GM12875 (cell line): ENCODE data around the gene ARL15.
A peak's percentile ranks its signal among the peaks of the same experiment; 100 is the strongest.
"Not testable (repeated sequence)": the region's sequence is repeated elsewhere in the genome, so short reads cannot be mapped to it uniquely, and the experiment has no call there.

Source experiments
- H3K4me3 ChIP-seq: one replicate; pipeline ENCODE4 v1.5.1; 2011; ENCODE audit warnings: low read depth, low read length, control low read depth
- CTCF ChIP-seq: IDR thresholded peaks from 2 replicates; pipeline ENCODE4 v1.5.1; 2011; ENCODE audit warnings: low read depth, mild to moderate bottlenecking, control low read depth, inconsistent platforms, low read length, moderate library complexity, borderline replicate concordance; ENCODE audit not compliant: insufficient read depth

Gene ARL15

GRCh38 chr5:54310433-54311175 lies at the start of gene ARL15:
ARL15 (minus strand) TSS chr5:54310573.
- TF ChIP-seq CTCF: no peak
- H3K4me3 ChIP-seq: peak within 1 kb of the TSS; percentile 92

DNA sequence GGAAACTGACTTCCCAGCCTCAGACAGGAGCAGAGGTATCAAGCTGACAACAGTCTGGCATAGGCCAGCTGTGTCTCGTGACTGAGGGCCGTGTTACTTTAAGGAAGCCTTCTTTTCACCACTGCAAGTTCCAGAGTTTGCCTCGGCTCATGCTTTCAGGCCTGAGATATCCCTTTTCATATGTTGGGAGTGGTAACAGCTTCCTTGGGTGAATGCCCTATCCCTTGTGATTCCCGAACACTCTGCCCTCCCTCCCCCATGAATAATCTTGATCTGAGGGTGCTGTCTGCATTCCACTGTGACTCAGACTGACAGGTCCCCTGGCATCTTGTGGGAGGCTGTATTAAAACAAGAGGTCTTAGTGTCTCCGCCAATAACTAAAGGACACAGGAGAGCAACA lies 49.7 kb upstream of the ARL15 start:
- TF ChIP-seq CTCF: no peak
- no peak overlapping the region for H3K4me3 ChIP-seq

GRCh38 chr5:54357408-54358058 lies 47.2 kb upstream of the ARL15 start:
- TF ChIP-seq CTCF: no peak
- no peak overlapping the region for H3K4me3 ChIP-seq

DNA sequence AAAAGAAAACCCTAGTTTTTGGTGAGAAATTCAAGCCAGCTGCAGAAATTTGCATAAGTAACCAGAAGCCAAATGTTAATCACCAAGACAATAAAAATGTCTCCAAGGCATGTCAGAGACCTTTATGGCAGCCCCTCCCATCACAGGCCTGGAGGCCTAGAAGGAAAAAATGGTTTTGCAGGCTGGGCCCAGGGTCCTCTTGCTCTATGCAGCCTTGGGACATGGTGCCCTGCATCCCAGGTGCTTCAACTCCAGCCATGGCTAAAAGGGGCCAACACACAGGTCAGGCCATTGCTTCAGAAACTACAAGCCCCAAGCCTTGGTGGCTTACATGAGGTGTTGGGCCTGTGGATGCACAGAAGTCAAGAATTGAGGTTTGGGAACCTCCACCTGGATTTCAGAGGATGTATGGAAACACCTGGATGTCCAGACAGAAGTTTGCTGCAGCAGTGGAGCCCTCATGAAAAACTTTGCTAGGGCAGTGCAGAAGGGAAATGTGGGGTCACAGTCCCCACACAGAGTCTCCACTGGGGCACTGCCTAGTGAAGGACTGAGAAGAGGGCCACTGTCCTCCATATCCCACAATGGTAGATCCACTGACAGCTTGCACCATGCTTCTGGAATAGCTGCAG lies 43.7 kb upstream of the ARL15 start:
- H3K4me3 ChIP-seq: not testable (repeated sequence)

DNA sequence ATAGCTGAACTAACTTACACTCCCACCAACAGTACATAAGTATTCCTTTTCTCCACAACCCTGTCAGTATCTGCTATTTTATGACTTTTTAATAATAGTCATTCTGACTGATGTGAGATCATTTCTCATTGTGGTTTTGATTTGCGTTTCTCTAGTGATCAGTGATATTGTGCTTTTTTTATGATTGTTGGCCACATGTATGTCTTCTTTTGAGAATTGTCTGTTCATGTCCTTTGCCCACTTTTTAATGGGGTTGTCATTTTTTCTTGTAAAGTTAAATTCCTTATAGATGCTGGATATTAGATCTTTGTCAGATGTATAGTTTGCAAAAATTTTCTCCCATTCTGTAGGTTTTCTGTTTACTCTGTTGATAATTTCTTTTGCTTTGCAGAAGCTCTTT lies 42.2 kb upstream of the ARL15 start:
- H3K4me3 ChIP-seq: not testable (repeated sequence)

GRCh38 chr5:54347221-54347865 lies 37.0 kb upstream of the ARL15 start:
- TF ChIP-seq CTCF: no peak
- no peak overlapping the region for H3K4me3 ChIP-seq

- TF ChIP-seq CTCF: no peak
- H3K4me3 ChIP-seq: no peak overlapping the region
Measured at GRCh38 chr5:54344653-54345052, 34.3 kb upstream of the ARL15 start.

- TF ChIP-seq CTCF: no peak
- no peak overlapping the region for H3K4me3 ChIP-seq
Measured at GRCh38 chr5:54341971-54342370, 31.6 kb upstream of the ARL15 start.
